Tibial artery (tissue), 4 donors: ENCODE data around the gene DNAJB5.
"Not testable (repeated sequence)": the region's sequence is repeated elsewhere in the genome, so short reads cannot be mapped to it uniquely, and the experiment has no call there.

Experiments used
- DNase-seq, 2 donors: peaks; one replicate each; pipeline ENCODE4 v3.0.0-alpha.2; 2019
- H3K27ac ChIP-seq, 2 donors: fragments of 200-600 bp; sonication (generic) in 1 of 2; 1 replicate in 1 of 2; 2 replicates in 1 of 2; pipeline ENCODE4 v1.5.1; 2018 to 2019; ENCODE audit warnings: mild to moderate bottlenecking in 1 of 2
- H3K27me3 ChIP-seq, 2 donors: fragments of 200-600 bp; sonication (generic) in 1 of 2; one replicate each; pipeline versions ENCODE4 v1.5.1 to v1.6.0; 2016 to 2019
- H3K36me3 ChIP-seq, 3 donors: fragments of 200-600 bp; sonication (generic) in 2 of 3; one replicate each; pipeline ENCODE4 v1.5.1; 2016 to 2019; ENCODE audit warnings: mild to moderate bottlenecking in 2 of 3
- H3K4me1 ChIP-seq, 4 donors: fragments of 200-600 bp; sonication (generic) in 2 of 4; 1 replicate in 3 of 4; 2 replicates in 1 of 4; pipeline ENCODE4 v1.5.1; 2016 to 2019
- H3K4me3 ChIP-seq, 2 donors: fragments of 200-600 bp; sonication (generic) in 1 of 2; 1 replicate in 1 of 2; 2 replicates in 1 of 2; pipeline ENCODE4 v1.5.1; 2018 to 2019; ENCODE audit warnings: mild to moderate bottlenecking in 2 of 2
- H3K9me3 ChIP-seq, 3 donors: fragments of 200-600 bp; sonication (generic) in 1 of 3; one replicate each; pipeline ENCODE4 v1.5.1; 2016 to 2019
- CTCF ChIP-seq, 2 experiments: fragments of 200-600 bp in 1 of 2; fragments of 450-650 bp in 1 of 2; IDR thresholded peaks; one replicate each; pipeline ENCODE4 v1.5.1; 2017 to 2019; ENCODE audit warnings: antibody characterized with exemption in 2 of 2, mild to moderate bottlenecking in 1 of 2, moderate library complexity in 1 of 2
- intact Hi-C: fragments of 100-400 bp; cut with DNase I; formaldehyde crosslinking; loops from one replicate; pipeline ENCODE4 v1.15.0; 2023; ENCODE audit warnings: low total_unique reads

DNAJB5 gene

DNA sequence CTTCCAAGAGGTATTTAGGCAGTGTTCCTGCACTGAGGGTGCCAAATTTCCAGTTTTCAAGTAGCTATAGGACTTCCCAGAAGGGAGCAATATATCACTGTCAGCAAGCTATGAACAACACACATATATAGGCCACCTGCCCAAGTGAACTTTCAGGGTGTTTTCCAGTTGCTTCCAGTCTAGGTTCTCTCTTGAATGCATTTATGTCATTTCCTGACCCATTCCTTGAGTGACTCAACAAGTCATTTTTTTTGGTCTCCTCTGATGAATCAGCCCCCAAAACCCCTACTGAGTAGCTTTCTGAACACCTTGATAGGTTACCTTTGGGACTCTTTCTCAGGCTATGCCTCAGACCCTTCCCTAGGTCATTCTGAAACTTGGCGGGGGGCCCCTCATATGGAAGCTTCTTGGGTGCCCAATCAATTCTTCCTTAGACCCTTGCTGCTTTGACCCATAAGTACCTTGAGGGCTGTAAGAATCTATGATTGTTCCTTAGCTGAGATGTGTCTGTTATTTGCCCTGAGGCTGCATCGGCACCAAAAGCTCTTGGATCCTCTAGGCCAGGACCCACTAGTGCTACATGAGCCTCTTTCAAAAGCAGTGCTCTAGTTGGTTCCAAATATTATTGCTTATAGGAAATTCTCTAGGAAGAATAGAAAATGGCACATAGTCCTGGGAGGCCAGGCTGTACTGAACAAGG lies 12.4 kb downstream of the DNAJB5 start:
- Histone ChIP-seq H3K27me3 (no peaks in the 10 kb centered on the region), H3K4me3 (no peak overlapping the region), H3K27ac (no peak overlapping the region), H3K4me1 (peaks cover 0 to 3% (median 0%) of the 10 kb centered on the region in 4 donors), H3K36me3 (peaks cover 4 to 19% (median 11%) of the 10 kb centered on the region in 3 donors), H3K9me3 (no peaks in the 10 kb centered on the region)
- intact Hi-C loops, result no loop called here
- TF ChIP-seq CTCF (IDR thresholded peaks at IDR 0.05), result no peak
- DNase-seq, result no peak

DNA sequence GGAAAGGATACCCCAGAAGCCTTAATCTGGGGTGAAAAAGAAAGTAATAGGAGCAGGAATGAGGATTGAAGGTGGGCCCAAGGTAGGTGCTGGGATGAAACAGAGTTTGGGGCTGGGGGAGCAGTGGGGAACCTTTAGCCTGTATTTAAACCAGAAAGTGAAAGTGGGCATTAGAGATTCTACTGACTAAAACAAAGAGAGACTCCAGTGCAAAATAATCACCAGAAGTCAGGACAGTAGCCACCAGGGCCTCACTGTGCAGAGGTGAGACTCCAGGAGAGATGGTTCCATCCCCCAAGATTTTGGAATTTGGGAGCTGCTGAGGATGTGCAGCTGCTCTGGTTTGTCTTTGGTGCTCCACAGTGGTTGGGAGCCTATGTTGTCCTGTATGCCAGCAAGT lies 13.1 kb downstream of the DNAJB5 start:
- no peaks in the 10 kb centered on the region for H3K27me3 ChIP-seq
- peaks cover 0 to 3% (median 0%) of the 10 kb centered on the region in 4 donors for H3K4me1 ChIP-seq
- intact Hi-C loops, result no loop called here
- H3K27ac ChIP-seq, result no peak overlapping the region
- no peak for DNase-seq
- TF ChIP-seq CTCF (IDR thresholded peaks at IDR 0.05), result no peak
- peaks cover 0 to 13% (median 4%) of the 10 kb centered on the region in 3 donors for H3K36me3 ChIP-seq
- no peak overlapping the region for H3K4me3 ChIP-seq
- H3K9me3 ChIP-seq, result no peaks in the 10 kb centered on the region

GRCh38 chr9:35004299-35004698 lies 14.8 kb downstream of the DNAJB5 start:
- H3K36me3 ChIP-seq, H3K27ac ChIP-seq, H3K4me3 ChIP-seq, intact Hi-C loops, H3K27me3 ChIP-seq, DNase-seq, H3K4me1 ChIP-seq, H3K9me3 ChIP-seq: not testable (repeated sequence)

GRCh38 chr9:35010351-35010958 lies 20.9 kb downstream of the DNAJB5 start:
- intact Hi-C loops, result no loop called here
- no peaks in the 10 kb centered on the region for H3K27me3 ChIP-seq
- peaks cover 0 to 10% (median 10%) of the 10 kb centered on the region in 3 donors for H3K9me3 ChIP-seq
- peaks cover 45 to 47% (median 46%) of the 10 kb centered on the region in 3 donors for H3K36me3 ChIP-seq
- H3K4me1 ChIP-seq, result no peaks in the 10 kb centered on the region
- DNase-seq, result no peak
- H3K4me3 ChIP-seq, result no peak overlapping the region
- H3K27ac ChIP-seq, result no peak overlapping the region
- no peak for TF ChIP-seq CTCF (IDR thresholded peaks at IDR 0.05)

DNA sequence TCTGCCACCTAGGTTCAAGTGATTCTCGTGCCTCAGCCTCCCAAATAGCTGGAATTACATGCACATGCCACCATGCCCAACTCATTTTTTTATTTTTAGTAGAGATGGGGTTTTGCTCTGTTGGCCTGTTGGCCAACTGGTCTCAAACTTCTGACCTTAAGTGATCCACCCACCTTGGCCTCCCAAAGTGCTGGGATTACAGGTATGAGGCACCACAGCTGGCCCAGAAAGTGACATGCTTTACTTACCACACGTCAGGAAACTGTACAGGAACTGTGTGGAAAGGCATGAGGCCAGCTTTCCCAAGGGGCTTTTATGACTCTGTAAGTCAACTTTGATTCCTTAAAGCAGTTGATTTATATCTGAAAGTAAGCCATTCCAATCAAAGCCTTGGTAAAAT lies 25.0 kb downstream of the DNAJB5 start:
- intact Hi-C loops, result no loop called here
- TF ChIP-seq CTCF (IDR thresholded peaks at IDR 0.05), result no peak
- no peaks in the 10 kb centered on the region for H3K27me3 ChIP-seq
- no peak overlapping the region for H3K4me3 ChIP-seq
- no peak overlapping the region for H3K27ac ChIP-seq
- H3K36me3 ChIP-seq, result peaks cover 48 to 53% (median 52%) of the 10 kb centered on the region in 3 donors
- DNase-seq, result no peak
- H3K9me3 ChIP-seq, result peaks cover 0 to 10% (median 10%) of the 10 kb centered on the region in 3 donors
- no peaks in the 10 kb centered on the region for H3K4me1 ChIP-seq

DNA sequence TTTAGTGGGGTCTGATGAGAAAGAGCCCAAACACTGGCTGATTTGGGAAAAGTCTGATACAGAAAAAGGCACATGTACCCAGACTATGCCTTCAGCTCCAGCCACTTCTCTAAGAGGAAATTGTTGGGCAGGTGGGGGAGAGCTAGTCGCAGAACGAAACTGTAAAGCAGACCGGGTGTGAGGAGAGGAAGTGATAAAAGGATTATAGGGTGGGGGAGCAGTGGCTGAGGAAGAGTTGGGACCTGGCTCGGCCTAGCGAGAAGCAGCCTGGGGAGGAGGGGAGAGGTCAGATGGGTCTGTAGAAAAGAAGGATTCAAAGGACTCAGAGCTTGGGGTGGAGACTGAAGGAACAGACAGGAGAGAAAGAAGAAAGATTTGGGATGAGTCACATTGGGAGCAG lies 33.9 kb downstream of the DNAJB5 start:
- not testable (repeated sequence) for H3K27me3 ChIP-seq

More for the DNA sequence above, 33.9 kb downstream of the DNAJB5 start:
- H3K4me1 ChIP-seq, intact Hi-C loops, H3K9me3 ChIP-seq, H3K27ac ChIP-seq, DNase-seq, H3K4me3 ChIP-seq: not testable (repeated sequence)
- peaks cover 23 to 46% (median 33%) of the 10 kb centered on the region in 3 donors for H3K36me3 ChIP-seq
